GM12874 (cell line): Measurements from ENCODE around the gene TMEM231.

Experiments
- TF ChIP-seq, protein P1 (sequence below): IDR thresholded peaks from 2 replicates; pipeline ENCODE4 v1.5.1; 2011; ENCODE audit warnings: low read depth, mild to moderate bottlenecking, control low read depth, low read length, moderate library complexity; ENCODE audit not compliant: insufficient read depth

The TMEM231 gene

DNA sequence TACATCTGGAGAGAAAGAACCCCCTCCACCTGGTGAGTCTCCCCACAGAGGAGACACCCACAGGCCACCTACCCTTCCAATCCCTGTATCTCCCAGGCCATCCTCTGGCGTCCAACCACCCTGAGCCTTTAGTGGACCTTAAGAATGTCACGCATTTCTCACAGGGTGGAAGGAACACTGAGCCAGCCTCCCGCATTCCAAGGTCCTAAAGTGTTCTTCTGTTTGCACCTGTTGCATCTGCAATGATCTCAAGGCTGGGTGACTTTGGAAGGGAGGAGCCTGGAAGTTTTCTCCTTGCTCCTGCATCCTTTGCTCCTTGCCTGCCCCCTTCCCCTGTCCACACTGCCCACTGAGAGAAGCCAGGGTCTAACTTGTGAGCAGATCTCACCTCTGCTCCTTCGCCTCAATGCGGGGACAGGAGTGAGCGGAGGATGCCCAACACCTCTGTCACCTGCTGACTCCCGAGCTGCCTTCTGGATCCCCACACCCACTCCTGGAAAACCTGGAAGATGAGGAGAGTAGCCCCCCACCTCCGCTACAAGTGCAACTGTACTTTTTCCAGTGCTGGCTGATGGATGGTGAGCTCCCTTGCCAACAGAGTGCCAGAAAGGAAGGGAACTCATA, 23.8 kb downstream of the TMEM231 start:
- TF ChIP-seq, protein P1, sequence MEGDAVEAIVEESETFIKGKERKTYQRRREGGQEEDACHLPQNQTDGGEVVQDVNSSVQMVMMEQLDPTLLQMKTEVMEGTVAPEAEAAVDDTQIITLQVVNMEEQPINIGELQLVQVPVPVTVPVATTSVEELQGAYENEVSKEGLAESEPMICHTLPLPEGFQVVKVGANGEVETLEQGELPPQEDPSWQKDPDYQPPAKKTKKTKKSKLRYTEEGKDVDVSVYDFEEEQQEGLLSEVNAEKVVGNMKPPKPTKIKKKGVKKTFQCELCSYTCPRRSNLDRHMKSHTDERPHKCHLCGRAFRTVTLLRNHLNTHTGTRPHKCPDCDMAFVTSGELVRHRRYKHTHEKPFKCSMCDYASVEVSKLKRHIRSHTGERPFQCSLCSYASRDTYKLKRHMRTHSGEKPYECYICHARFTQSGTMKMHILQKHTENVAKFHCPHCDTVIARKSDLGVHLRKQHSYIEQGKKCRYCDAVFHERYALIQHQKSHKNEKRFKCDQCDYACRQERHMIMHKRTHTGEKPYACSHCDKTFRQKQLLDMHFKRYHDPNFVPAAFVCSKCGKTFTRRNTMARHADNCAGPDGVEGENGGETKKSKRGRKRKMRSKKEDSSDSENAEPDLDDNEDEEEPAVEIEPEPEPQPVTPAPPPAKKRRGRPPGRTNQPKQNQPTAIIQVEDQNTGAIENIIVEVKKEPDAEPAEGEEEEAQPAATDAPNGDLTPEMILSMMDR, result no peak

DNA sequence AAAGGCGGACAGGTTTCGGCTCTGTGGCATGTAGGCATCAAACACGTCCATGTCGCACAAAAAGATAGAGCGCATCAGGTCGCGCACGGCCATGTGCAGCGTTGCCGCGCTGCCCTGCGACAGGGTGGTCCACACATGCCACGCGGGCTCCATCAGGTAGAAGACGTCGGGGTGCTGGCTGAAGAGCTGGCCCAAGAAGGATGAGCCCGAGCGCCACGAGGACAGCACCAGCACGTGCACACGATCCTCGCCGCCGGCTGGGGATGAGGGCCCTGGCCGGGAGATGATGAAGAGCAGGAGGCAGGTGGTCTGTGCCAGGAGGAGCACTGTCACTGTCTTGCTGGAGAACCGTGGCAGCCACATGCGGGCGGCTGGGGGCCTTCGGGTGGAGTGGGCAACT, 26.1 kb downstream of the TMEM231 start:
- TF ChIP-seq, protein P1, result no peak

DNA sequence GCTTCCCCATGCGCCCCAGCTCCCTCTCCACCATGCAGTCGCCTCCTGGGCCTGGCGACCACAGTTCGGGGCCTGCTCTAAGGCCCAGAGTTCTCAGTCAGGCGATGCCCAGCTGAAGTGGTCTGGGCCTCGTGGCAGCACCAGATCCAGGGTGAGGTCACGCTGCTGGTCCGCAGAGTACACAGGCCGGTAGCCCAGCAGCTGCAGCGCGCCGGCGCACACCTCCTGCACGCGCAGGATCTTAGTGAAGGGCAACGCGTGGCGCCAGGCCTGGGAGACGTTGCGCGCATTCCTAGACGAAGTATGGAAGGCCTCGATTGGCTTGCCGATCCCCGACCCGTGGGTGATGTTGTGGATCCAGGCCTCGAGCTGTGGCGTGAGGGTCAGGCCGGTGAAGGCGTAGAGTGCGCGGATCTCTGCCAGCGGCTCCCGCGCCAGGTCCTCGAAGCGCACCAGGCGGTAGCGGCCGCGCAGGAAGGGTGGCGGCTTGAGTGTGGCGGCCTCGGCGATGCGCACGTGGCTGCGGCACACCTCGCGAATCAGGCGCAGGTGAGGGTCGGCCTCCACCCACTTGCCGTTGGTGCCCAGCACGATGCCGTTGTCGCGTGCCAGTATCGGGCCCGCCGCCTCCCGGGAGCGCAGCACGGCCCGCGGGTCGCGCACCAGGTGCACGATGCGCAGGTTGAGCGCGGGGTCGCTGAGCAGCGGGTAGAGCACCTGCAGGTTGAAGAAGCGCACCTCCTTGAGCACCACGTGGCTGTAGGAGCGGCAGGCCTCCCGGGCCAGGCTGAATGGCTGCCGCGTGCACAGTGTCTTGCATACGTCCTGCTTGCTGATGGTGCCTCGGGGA, 26.8 kb downstream of the TMEM231 start:
- TF ChIP-seq, protein P1, result no peak

DNA sequence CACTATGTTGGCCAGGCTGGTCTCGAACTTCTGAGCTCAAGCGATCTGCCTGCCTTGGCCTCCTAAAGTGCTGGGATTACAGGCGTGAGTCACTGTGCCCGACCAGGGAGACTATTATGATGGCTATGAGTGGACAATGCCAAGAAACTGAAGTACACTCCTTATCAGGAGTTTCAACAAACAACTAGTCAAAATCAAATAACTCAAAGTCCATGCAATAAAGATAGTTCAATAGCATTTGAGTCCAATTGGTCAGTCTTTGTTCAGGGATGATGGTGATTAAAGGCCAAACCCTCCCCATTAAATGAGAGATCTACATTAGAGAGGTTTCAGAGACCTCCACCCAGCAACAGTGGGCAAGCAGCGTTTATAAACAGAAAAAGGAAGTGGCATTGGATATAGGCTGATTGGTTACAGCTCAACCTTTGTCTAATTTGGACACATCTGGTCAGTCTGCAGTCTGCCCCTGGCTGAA, 28.2 kb downstream of the TMEM231 start:
- TF ChIP-seq, protein P1, result no peak

DNA sequence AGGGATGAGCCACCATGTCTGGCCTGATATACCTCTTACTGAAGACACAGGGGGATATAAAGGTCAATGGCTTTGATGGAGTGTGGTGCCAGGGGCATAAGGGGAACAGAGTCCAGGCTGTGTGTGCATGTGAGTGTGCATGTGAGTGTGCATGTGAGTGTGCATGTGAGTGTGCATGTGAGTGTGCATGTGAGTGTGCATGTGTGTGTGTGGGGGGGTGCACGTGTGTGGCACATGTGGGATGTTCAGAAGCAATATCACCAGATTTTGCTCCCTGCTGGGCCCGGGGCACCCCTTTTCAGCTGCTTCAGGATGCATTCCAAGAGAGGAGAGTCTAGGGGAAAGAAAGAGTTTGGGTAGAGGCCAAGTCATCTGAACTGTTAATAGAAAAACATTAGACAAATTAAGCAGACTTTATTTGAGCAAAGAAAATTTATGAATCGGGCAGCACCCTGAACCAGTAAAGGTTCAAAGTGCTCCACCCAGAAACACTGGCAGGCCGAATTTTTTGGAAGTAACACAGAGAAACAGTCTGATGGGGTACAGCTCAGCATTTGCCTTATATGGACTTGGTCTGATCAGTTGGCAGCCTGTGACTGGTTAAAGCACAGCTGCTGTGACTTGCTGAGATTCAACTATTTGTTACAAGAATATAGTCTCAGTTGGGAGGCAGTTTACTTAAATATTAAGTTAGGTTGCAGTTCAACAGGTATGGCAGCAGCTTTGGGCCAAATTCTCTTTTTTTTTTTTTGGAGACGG, 29.8 kb downstream of the TMEM231 start:
- TF ChIP-seq, protein P1, result no peak

DNA sequence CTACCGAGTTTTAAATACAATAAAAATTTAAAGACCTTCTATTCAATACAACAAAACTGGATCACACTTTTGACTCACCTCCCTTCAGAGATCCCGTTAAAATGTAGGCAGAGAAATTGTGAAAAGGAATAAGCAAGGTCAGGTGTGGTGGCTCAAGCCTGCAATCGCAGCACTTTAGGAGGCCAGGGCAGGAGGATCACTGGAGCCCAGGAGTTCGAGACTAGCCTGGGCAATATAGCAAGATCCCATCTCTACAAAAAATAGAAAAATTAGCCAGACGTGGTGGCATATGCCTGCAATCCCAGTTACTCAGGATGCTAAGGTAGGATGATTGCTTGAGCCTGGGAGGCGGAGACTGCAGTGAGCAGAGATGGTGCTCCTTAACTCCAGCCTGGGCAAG, 36.9 kb downstream of the TMEM231 start:
- TF ChIP-seq, protein P1, result no peak

DNA sequence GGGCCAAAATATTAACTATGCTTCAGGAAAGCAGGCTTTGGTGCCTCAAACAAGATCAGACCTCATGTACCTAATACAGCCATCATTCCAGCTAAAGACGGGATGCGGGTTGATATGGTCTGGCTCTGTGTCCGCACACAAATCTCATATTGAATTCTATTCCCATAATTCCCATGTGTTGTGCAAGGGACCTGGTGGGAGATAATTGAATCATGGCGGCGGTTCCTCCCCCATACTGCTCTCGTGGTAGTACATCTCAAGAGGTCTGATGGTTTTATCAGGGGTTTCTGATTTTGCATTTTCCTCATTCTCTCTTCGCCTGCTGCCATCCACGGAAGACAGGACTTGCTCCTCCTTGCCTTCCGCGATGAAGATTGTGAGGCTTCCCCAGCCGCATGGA, 41.8 kb downstream of the TMEM231 start:
- TF ChIP-seq, protein P1, result no peak
